GM23338 (cell line): Measurements from ENCODE around the gene FCER2. TPM values are rescaled to one million over a fixed set of nuclear protein-coding genes. Genes with fewer than 3 reads are reported as not detected.

Experiments
- ATAC-seq: fragments of 200-7000 bp; cut with Tn5 transposase; 3 replicates; pipeline ENCODE4 v1.9.1; 2020
- DNase-seq: peaks from one replicate; pipeline ENCODE4 v3.0.0-alpha.2; 2015; ENCODE audit warnings: low spot score
- H2AFZ ChIP-seq: fragments of 200-600 bp; sonication (generic); 2 replicates; pipeline ENCODE4 v1.8.0; 2016; ENCODE audit warnings: antibody characterized with exemption, mild to moderate bottlenecking, moderate library complexity
- H3F3A ChIP-seq: fragments of 200-600 bp; sonication (generic); replicated peaks from 2 replicates; pipeline ENCODE4 v1.8.0; 2017; ENCODE audit warnings: antibody characterized with exemption, mixed run types, low read depth
- H3K27ac ChIP-seq: fragments of 200-600 bp; sonication (generic); 2 replicates; pipeline ENCODE4 v1.6.1; 2016; ENCODE audit warnings: low read depth
- H3K27me3 ChIP-seq: fragments of 200-600 bp; sonication (generic); 2 replicates; pipeline ENCODE4 v1.8.0; 2016; ENCODE audit warnings: mild to moderate bottlenecking, mixed run types, moderate library complexity; ENCODE audit not compliant: insufficient read depth
- H3K36me3 ChIP-seq: fragments of 200-600 bp; sonication (generic); 2 replicates; pipeline ENCODE4 v1.8.0; 2016; ENCODE audit warnings: mild to moderate bottlenecking; ENCODE audit not compliant: insufficient read depth
- H3K4me1 ChIP-seq: fragments of 200-600 bp; sonication (generic); 2 replicates; pipeline ENCODE4 v1.8.0; 2016; ENCODE audit warnings: mild to moderate bottlenecking, moderate library complexity; ENCODE audit not compliant: insufficient read depth
- H3K4me2 ChIP-seq: fragments of 200-600 bp; sonication (generic); 2 replicates; pipeline ENCODE4 v1.7.1; 2017; ENCODE audit warnings: mixed run types
- H3K4me3 ChIP-seq: fragments of 200-600 bp; sonication (generic); 2 replicates; pipeline ENCODE4 v1.6.1; 2016; ENCODE audit warnings: mixed run types
- H3K79me2 ChIP-seq: fragments of 200-600 bp; sonication (generic); replicated peaks from 2 replicates; pipeline ENCODE4 v1.8.0; 2017; ENCODE audit warnings: mild to moderate bottlenecking; ENCODE audit not compliant: insufficient read depth
- H3K9me2 ChIP-seq: fragments of 200-600 bp; sonication (generic); 2 replicates; pipeline ENCODE4 v1.8.0; 2017; ENCODE audit not compliant: insufficient read depth
- H4K20me1 ChIP-seq: fragments of 200-600 bp; sonication (generic); replicated peaks from 2 replicates; pipeline ENCODE4 v1.8.0; 2017; ENCODE audit warnings: mild to moderate bottlenecking; ENCODE audit not compliant: insufficient read depth
- H3K27ac Mint-ChIP-seq: 2 replicates; pipeline ENCODE4 v1.8.0; 2020; ENCODE audit warnings: inconsistent platforms, mild to moderate bottlenecking, moderate library complexity, mixed read lengths
- H3K27me3 Mint-ChIP-seq: 3 replicates; pipeline ENCODE4 v1.8.0; 2022; ENCODE audit warnings: low read depth, mild to moderate bottlenecking, moderate library complexity, mixed read lengths, inconsistent platforms; ENCODE audit not compliant: insufficient read depth, poor library complexity
- H3K36me3 Mint-ChIP-seq: 3 replicates; pipeline ENCODE4 v1.8.0; 2021; ENCODE audit warnings: low read depth, mild to moderate bottlenecking, inconsistent platforms, moderate library complexity, mixed read lengths
- H3K4me1 Mint-ChIP-seq: 3 replicates; pipeline ENCODE4 v1.8.0; 2020; ENCODE audit warnings: mild to moderate bottlenecking, inconsistent platforms, mixed read lengths
- H3K4me3 Mint-ChIP-seq: 3 replicates; pipeline ENCODE4 v1.8.0; 2021; ENCODE audit warnings: moderate library complexity, mild to moderate bottlenecking, inconsistent platforms, mixed read lengths
- H3K9me3 Mint-ChIP-seq: 3 replicates; pipeline ENCODE4 v1.8.0; 2020; ENCODE audit warnings: moderate library complexity, mild to moderate bottlenecking, inconsistent platforms, mixed read lengths
- CREB1 ChIP-seq: fragments of 250-450 bp; sonication (Bioruptor Pico); IDR thresholded peaks from 2 replicates; pipeline ENCODE4 v1.5.0; 2020; ENCODE audit warnings: low read depth, mild to moderate bottlenecking, moderate library complexity
- EZH2 ChIP-seq: fragments of 200-600 bp; sonication (generic); IDR thresholded peaks from one replicate; pipeline ENCODE4 v1.8.0; 2017; ENCODE audit warnings: antibody characterized with exemption, mild to moderate bottlenecking, low read depth; ENCODE audit not compliant: unreplicated experiment
- EZH2phosphoT487 ChIP-seq: fragments of 200-600 bp; sonication (generic); IDR thresholded peaks from one replicate; pipeline ENCODE4 v1.8.1; 2018; ENCODE audit warnings: antibody characterized with exemption; ENCODE audit not compliant: unreplicated experiment
- JUNB ChIP-seq: IDR thresholded peaks from one replicate; pipeline ENCODE4 v1.6.1; 2016; ENCODE audit warnings: antibody characterized with exemption; ENCODE audit not compliant: unreplicated experiment
- NANOG ChIP-seq: IDR thresholded peaks from 2 replicates; pipeline ENCODE4 v1.6.1; 2016; ENCODE audit warnings: antibody characterized with exemption, borderline replicate concordance
- POLR2AphosphoS5 ChIP-seq: IDR thresholded peaks from 2 replicates; pipeline ENCODE4 v1.6.1; 2016; ENCODE audit warnings: antibody characterized with exemption, low read depth
- STAT1 ChIP-seq: IDR thresholded peaks from one replicate; pipeline ENCODE4 v1.6.1; 2016; ENCODE audit warnings: antibody characterized with exemption; ENCODE audit not compliant: unreplicated experiment
- ZNF114 ChIP-seq: fragments of 250-450 bp; sonication (Bioruptor Pico); IDR thresholded peaks from 2 replicates; pipeline ENCODE4 v1.5.0; 2020; ENCODE audit warnings: mild to moderate bottlenecking, moderate library complexity
- ZNF331 ChIP-seq: fragments of 250-450 bp; sonication (Bioruptor Pico); IDR thresholded peaks from 2 replicates; pipeline ENCODE4 v1.5.0; 2020; ENCODE audit warnings: low read depth, mild to moderate bottlenecking, moderate library complexity
- polyA plus RNA-seq: library from polyadenylated mRNA; unstranded; fragments of >200 nt; fragmentation: Nextera tagmentation; extraction: Ambion mirVana; gene quantifications from 2 replicates; pipeline ENCODE4 v1.2.1, GENCODE V29; 2016
- total RNA-seq: library from RNA; depleted of rRNA; stranded (reverse); fragments of >200 nt; shearing (Covaris generic); gene quantifications from 2 replicates; pipeline ENCODE4 v1.2.3, GENCODE V29; 2014
- TF ChIP-seq, protein P1 (sequence below): IDR thresholded peaks from 2 replicates; pipeline ENCODE4 v1.6.1; 2016; ENCODE audit warnings: antibody characterized with exemption
- TF ChIP-seq, protein P2 (sequence below): IDR thresholded peaks from one replicate; pipeline ENCODE4 v1.6.1; 2018; ENCODE audit warnings: antibody characterized with exemption; ENCODE audit not compliant: unreplicated experiment
- TF ChIP-seq, protein P3 (sequence below), 2 experiments: fragments of 200-600 bp in 1 of 2; sonication (generic) in 1 of 2; conservative IDR thresholded peaks; 2 replicates each; pipeline versions ENCODE4 v1.5.1 to v1.6.1; 2016 to 2017; ENCODE audit warnings: antibody characterized with exemption in 2 of 2, low read depth in 2 of 2, mild to moderate bottlenecking in 2 of 2, moderate library complexity in 1 of 2
- TF ChIP-seq, protein P4 (sequence below): fragments of 250-450 bp; sonication (Bioruptor Pico); IDR thresholded peaks from 2 replicates; pipeline ENCODE4 v1.5.0; 2020; ENCODE audit warnings: mild to moderate bottlenecking, moderate library complexity

FCER2 gene
- total and polyA plus RNA-seq, 2 experiments from 2014 or later = 0.29 TPM; not detected in 1

DNA sequence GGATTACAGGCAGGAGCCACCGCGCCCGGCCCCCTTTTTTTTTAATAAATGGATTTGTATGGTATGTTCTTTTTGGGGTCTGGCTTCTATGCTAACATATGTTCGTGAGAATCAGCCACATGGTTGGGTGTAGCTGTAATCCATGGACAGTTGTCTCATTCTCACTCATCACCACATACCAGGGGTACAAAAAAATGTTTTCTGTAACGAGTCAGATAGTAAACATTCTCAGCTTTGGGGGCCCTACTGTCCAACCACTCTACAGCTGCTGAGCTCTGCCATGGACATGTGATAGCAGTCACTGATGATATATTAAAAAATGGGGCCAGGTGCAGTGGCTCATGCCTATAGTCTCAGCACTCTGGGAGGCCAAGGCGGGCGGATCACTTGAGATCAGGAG is 38.2 kb downstream of the FCER2 start:
- H3K4me3 ChIP-seq = no peak overlapping the region
- H3F3A ChIP-seq = no peaks in the 10 kb centered on the region
- H3K4me3 Mint-ChIP-seq = no peak overlapping the region
- no peak overlapping the region for H3K27ac ChIP-seq
- no peaks in the 10 kb centered on the region for H3K36me3 ChIP-seq
- peaks cover 12% of the 10 kb centered on the region for H3K27me3 Mint-ChIP-seq
- no peak for TF ChIP-seq EZH2
- TF ChIP-seq ZNF331 (CRISPR knock-in tag) = no peak
- TF ChIP-seq NANOG = no peak
- TF ChIP-seq STAT1 = no peak
- TF ChIP-seq CREB1 (CRISPR knock-in tag) = no peak
- TF ChIP-seq, protein P1, sequence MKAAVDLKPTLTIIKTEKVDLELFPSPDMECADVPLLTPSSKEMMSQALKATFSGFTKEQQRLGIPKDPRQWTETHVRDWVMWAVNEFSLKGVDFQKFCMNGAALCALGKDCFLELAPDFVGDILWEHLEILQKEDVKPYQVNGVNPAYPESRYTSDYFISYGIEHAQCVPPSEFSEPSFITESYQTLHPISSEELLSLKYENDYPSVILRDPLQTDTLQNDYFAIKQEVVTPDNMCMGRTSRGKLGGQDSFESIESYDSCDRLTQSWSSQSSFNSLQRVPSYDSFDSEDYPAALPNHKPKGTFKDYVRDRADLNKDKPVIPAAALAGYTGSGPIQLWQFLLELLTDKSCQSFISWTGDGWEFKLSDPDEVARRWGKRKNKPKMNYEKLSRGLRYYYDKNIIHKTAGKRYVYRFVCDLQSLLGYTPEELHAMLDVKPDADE = no peak
- TF ChIP-seq EZH2phosphoT487 = no peak
- TF ChIP-seq, protein P2, sequence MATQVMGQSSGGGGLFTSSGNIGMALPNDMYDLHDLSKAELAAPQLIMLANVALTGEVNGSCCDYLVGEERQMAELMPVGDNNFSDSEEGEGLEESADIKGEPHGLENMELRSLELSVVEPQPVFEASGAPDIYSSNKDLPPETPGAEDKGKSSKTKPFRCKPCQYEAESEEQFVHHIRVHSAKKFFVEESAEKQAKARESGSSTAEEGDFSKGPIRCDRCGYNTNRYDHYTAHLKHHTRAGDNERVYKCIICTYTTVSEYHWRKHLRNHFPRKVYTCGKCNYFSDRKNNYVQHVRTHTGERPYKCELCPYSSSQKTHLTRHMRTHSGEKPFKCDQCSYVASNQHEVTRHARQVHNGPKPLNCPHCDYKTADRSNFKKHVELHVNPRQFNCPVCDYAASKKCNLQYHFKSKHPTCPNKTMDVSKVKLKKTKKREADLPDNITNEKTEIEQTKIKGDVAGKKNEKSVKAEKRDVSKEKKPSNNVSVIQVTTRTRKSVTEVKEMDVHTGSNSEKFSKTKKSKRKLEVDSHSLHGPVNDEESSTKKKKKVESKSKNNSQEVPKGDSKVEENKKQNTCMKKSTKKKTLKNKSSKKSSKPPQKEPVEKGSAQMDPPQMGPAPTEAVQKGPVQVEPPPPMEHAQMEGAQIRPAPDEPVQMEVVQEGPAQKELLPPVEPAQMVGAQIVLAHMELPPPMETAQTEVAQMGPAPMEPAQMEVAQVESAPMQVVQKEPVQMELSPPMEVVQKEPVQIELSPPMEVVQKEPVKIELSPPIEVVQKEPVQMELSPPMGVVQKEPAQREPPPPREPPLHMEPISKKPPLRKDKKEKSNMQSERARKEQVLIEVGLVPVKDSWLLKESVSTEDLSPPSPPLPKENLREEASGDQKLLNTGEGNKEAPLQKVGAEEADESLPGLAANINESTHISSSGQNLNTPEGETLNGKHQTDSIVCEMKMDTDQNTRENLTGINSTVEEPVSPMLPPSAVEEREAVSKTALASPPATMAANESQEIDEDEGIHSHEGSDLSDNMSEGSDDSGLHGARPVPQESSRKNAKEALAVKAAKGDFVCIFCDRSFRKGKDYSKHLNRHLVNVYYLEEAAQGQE = no peak
- TF ChIP-seq JUNB = no peak
- TF ChIP-seq, protein P3, sequence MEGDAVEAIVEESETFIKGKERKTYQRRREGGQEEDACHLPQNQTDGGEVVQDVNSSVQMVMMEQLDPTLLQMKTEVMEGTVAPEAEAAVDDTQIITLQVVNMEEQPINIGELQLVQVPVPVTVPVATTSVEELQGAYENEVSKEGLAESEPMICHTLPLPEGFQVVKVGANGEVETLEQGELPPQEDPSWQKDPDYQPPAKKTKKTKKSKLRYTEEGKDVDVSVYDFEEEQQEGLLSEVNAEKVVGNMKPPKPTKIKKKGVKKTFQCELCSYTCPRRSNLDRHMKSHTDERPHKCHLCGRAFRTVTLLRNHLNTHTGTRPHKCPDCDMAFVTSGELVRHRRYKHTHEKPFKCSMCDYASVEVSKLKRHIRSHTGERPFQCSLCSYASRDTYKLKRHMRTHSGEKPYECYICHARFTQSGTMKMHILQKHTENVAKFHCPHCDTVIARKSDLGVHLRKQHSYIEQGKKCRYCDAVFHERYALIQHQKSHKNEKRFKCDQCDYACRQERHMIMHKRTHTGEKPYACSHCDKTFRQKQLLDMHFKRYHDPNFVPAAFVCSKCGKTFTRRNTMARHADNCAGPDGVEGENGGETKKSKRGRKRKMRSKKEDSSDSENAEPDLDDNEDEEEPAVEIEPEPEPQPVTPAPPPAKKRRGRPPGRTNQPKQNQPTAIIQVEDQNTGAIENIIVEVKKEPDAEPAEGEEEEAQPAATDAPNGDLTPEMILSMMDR (conservative IDR thresholded peaks at IDR 0.05; ENCODE audit: low read depth in 2 of 2) = no peak
- TF ChIP-seq, protein P4, sequence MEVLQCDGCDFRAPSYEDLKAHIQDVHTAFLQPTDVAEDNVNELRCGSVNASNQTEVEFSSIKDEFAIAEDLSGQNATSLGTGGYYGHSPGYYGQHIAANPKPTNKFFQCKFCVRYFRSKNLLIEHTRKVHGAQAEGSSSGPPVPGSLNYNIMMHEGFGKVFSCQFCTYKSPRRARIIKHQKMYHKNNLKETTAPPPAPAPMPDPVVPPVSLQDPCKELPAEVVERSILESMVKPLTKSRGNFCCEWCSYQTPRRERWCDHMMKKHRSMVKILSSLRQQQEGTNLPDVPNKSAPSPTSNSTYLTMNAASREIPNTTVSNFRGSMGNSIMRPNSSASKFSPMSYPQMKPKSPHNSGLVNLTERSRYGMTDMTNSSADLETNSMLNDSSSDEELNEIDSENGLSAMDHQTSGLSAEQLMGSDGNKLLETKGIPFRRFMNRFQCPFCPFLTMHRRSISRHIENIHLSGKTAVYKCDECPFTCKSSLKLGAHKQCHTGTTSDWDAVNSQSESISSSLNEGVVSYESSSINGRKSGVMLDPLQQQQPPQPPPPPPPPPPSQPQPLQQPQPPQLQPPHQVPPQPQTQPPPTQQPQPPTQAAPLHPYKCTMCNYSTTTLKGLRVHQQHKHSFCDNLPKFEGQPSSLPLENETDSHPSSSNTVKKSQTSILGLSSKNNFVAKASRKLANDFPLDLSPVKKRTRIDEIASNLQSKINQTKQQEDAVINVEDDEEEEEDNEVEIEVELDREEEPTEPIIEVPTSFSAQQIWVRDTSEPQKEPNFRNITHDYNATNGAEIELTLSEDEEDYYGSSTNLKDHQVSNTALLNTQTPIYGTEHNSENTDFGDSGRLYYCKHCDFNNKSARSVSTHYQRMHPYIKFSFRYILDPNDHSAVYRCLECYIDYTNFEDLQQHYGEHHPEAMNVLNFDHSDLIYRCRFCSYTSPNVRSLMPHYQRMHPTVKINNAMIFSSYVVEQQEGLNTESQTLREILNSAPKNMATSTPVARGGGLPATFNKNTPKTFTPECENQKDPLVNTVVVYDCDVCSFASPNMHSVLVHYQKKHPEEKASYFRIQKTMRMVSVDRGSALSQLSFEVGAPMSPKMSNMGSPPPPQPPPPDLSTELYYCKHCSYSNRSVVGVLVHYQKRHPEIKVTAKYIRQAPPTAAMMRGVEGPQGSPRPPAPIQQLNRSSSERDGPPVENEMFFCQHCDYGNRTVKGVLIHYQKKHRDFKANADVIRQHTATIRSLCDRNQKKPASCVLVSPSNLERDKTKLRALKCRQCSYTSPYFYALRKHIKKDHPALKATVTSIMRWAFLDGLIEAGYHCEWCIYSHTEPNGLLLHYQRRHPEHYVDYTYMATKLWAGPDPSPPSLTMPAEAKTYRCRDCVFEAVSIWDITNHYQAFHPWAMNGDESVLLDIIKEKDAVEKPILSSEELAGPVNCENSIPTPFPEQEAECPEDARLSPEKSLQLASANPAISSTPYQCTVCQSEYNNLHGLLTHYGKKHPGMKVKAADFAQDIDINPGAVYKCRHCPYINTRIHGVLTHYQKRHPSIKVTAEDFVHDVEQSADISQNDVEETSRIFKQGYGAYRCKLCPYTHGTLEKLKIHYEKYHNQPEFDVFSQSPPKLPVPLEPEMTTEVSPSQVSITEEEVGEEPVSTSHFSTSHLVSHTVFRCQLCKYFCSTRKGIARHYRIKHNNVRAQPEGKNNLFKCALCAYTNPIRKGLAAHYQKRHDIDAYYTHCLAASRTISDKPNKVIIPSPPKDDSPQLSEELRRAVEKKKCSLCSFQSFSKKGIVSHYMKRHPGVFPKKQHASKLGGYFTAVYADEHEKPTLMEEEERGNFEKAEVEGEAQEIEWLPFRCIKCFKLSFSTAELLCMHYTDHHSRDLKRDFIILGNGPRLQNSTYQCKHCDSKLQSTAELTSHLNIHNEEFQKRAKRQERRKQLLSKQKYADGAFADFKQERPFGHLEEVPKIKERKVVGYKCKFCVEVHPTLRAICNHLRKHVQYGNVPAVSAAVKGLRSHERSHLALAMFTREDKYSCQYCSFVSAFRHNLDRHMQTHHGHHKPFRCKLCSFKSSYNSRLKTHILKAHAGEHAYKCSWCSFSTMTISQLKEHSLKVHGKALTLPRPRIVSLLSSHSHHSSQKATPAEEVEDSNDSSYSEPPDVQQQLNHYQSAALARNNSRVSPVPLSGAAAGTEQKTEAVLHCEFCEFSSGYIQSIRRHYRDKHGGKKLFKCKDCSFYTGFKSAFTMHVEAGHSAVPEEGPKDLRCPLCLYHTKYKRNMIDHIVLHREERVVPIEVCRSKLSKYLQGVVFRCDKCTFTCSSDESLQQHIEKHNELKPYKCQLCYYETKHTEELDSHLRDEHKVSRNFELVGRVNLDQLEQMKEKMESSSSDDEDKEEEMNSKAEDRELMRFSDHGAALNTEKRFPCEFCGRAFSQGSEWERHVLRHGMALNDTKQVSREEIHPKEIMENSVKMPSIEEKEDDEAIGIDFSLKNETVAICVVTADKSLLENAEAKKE (CRISPR knock-in tag) = no peak
- TF ChIP-seq POLR2AphosphoS5 = no peak
- no peak for TF ChIP-seq ZNF114 (CRISPR knock-in tag)
- ATAC-seq (no peak), DNase-seq (no peak)
- no peak overlapping the region for H3K27ac Mint-ChIP-seq
- no peak overlapping the region for H2AFZ ChIP-seq
- peaks cover 6% of the 10 kb centered on the region; the same call in 2 of the 3 replicates for H3K9me3 Mint-ChIP-seq
- H4K20me1 ChIP-seq = no peaks in the 10 kb centered on the region
- no peaks in the 10 kb centered on the region for H3K36me3 Mint-ChIP-seq
- H3K27me3 ChIP-seq = peaks cover 15% of the 10 kb centered on the region
- no peak overlapping the region for H3K4me2 ChIP-seq
- H3K9me2 ChIP-seq = no peaks in the 10 kb centered on the region
- no peaks in the 10 kb centered on the region for H3K4me1 ChIP-seq
- no peaks in the 10 kb centered on the region for H3K79me2 ChIP-seq
- H3K4me1 Mint-ChIP-seq = no peaks in the 10 kb centered on the region
